Endothelial cell (in vitro differentiated cells): ENCODE data around the gene SLC1A7. TPM values are rescaled to one million over a fixed set of nuclear protein-coding genes. Genes with fewer than 3 reads are reported as not detected.

ENCODE experiments used
- DNase-seq: peaks from one replicate; pipeline ENCODE4 v3.0.0; 2021; ENCODE audit warnings: low spot score
- H3K27ac Mint-ChIP-seq: one replicate; pipeline ENCODE4 v1.8.0; 2021; ENCODE audit warnings: mixed read lengths, inconsistent platforms; ENCODE audit not compliant: unreplicated experiment
- H3K27me3 Mint-ChIP-seq: one replicate; pipeline ENCODE4 v1.8.0; 2021; ENCODE audit warnings: mild to moderate bottlenecking, moderate library complexity, mixed read lengths, inconsistent platforms; ENCODE audit not compliant: unreplicated experiment
- H3K36me3 Mint-ChIP-seq: one replicate; pipeline ENCODE4 v1.8.0; 2021; ENCODE audit warnings: mild to moderate bottlenecking, low read depth, mixed read lengths, inconsistent platforms; ENCODE audit not compliant: unreplicated experiment
- H3K4me1 Mint-ChIP-seq: one replicate; pipeline ENCODE4 v1.8.0; 2021; ENCODE audit warnings: mild to moderate bottlenecking, mixed read lengths, inconsistent platforms; ENCODE audit not compliant: unreplicated experiment
- H3K4me3 Mint-ChIP-seq: one replicate; pipeline ENCODE4 v1.8.0; 2021; ENCODE audit warnings: mild to moderate bottlenecking, mixed read lengths, inconsistent platforms; ENCODE audit not compliant: unreplicated experiment
- H3K9me3 Mint-ChIP-seq: one replicate; pipeline ENCODE4 v1.8.0; 2021; ENCODE audit warnings: mixed read lengths, inconsistent platforms; ENCODE audit not compliant: unreplicated experiment
- total RNA-seq: library from RNA; stranded (reverse); fragmentation: NEBNext Ultra II Directional; extraction: Animal tissue kit (Norgen Biotek cat#: 25700); gene quantifications from one replicate; pipeline ENCODE4 v1.2.1, GENCODE V29; 2021; ENCODE audit not compliant: unreplicated experiment
- TF ChIP-seq, protein P1 (sequence below): fragments of 200-600 bp; sonication (generic); IDR thresholded peaks from one replicate; pipeline ENCODE4 v1.5.0; 2021; ENCODE audit warnings: antibody characterized with exemption; ENCODE audit not compliant: unreplicated experiment

Gene SLC1A7
- total RNA-seq, 1 donor from 2014 or later: not detected

DNA sequence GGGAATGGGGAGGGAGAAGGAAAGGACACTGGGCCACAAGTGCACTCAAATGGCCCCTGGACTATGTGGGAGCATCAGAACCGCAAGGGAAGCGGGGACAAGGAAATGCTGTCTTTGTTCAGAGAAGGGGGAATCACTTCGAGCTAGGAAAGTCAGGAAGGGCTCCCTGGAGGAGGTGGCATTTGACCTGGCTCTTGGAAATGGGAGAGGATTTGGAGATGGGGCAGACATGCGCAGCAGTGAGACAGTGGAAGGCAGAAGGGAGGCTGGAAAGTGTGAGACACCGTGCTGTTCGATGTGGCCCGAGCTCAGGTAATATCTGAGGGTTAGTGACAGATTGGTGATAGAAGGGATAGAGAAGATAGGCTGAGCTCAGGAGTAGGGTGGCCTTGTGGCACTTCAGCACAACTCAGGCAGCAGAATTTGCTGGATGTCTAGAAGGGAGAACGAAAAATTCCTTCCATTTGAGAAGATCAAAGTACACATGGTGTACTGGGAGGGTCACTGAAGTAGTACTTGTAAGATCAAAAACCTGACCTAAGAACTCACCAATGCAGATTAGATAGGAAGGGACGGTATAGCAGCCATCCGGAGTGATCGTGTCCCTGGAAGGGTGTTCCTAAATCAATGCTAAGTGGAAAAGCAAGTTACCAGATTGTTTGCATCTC is 25.4 kb downstream of the SLC1A7 start:
- Mint-ChIP-seq H3K4me3 (no peak overlapping the region), H3K27me3 (peaks cover 16% of the 10 kb centered on the region), H3K36me3 (no peaks in the 10 kb centered on the region), H3K4me1 (peaks cover 8% of the 10 kb centered on the region), H3K9me3 (no peaks in the 10 kb centered on the region), H3K27ac (no peak overlapping the region)
- DNase-seq: no peak
- TF ChIP-seq, protein P1, sequence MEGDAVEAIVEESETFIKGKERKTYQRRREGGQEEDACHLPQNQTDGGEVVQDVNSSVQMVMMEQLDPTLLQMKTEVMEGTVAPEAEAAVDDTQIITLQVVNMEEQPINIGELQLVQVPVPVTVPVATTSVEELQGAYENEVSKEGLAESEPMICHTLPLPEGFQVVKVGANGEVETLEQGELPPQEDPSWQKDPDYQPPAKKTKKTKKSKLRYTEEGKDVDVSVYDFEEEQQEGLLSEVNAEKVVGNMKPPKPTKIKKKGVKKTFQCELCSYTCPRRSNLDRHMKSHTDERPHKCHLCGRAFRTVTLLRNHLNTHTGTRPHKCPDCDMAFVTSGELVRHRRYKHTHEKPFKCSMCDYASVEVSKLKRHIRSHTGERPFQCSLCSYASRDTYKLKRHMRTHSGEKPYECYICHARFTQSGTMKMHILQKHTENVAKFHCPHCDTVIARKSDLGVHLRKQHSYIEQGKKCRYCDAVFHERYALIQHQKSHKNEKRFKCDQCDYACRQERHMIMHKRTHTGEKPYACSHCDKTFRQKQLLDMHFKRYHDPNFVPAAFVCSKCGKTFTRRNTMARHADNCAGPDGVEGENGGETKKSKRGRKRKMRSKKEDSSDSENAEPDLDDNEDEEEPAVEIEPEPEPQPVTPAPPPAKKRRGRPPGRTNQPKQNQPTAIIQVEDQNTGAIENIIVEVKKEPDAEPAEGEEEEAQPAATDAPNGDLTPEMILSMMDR: no peak

DNA sequence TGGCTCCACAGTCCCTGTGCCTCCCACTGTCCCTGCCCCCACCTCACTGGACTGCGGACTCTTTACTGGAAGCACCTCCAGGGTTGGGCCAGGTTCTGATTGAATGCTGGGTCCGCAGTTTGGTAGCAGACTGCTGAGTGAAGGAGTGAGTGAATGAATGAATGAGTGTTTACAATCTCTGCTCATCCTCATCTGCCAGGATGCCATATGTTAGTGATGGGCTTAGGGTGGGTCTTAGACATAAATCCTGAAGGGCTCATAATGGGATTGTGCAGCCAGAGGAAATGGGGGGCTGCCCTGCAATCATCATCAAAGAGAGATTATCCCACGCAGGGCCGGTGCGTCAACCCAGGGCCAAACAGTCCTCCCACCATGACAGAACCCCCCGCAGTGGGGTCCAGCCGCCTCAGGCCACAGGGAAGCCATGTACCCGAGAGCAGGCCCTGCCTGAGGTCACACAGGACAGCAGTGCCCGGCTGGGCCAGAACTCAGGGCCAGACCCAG is 26.1 kb downstream of the SLC1A7 start:
- H3K27ac Mint-ChIP-seq: no peak overlapping the region
- H3K4me3 Mint-ChIP-seq: no peak overlapping the region
- TF ChIP-seq, protein P1: no peak
- peaks cover 13% of the 10 kb centered on the region for H3K27me3 Mint-ChIP-seq
- H3K36me3 Mint-ChIP-seq: no peaks in the 10 kb centered on the region
- DNase-seq: no peak
- H3K9me3 Mint-ChIP-seq: no peaks in the 10 kb centered on the region
- peaks cover 11% of the 10 kb centered on the region for H3K4me1 Mint-ChIP-seq

DNA sequence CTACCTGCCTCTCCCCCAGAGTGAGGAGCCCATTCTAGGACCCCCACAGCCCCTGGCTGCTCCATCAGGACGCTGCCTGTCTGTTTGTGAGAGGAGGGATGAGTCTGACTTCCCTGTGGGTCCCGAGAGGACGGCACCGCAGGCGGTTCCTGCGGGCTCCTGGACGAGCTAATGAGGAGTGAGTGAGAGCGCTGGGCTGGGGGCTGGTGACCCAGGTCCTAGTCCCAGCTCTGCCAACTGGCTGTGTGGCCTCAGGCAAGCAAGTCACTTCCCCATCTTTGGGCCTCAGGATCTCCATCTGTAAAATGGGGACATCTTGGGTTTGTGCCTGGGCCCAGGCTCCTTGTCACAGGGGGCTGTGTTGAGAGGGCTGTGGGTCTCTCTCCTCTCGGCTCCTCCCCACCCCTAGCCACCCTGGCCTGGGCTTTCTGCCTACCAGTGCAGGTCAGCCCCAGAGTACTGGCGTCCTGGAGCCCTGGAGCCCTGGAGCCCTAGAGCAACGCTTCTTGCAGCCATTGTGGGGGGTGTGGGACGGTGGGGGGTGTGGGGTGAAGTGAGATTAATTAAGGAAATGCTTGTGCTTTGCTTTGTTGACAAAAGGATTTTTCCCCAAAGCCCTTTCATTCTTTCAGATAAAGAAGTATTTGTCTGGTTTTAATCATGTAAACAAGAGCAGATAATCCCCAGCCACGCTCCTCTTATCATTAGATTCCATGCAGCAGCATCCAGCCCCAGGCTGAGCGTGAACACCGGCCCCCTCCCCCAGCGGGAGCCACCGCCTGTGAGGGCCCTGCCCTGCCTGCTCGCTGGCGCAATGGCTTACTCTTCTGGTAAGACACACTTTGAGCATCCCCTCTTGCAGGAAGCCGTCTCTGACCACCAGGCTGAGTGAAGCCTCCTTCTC is 26.8 kb downstream of the SLC1A7 start:
- Mint-ChIP-seq H3K4me3 (no peak overlapping the region), H3K9me3 (no peaks in the 10 kb centered on the region), H3K4me1 (peaks cover 18% of the 10 kb centered on the region), H3K27ac (no peak overlapping the region), H3K36me3 (no peaks in the 10 kb centered on the region), H3K27me3 (peaks cover 12% of the 10 kb centered on the region)
- DNase-seq: no peak
- TF ChIP-seq, protein P1: no peak

DNA sequence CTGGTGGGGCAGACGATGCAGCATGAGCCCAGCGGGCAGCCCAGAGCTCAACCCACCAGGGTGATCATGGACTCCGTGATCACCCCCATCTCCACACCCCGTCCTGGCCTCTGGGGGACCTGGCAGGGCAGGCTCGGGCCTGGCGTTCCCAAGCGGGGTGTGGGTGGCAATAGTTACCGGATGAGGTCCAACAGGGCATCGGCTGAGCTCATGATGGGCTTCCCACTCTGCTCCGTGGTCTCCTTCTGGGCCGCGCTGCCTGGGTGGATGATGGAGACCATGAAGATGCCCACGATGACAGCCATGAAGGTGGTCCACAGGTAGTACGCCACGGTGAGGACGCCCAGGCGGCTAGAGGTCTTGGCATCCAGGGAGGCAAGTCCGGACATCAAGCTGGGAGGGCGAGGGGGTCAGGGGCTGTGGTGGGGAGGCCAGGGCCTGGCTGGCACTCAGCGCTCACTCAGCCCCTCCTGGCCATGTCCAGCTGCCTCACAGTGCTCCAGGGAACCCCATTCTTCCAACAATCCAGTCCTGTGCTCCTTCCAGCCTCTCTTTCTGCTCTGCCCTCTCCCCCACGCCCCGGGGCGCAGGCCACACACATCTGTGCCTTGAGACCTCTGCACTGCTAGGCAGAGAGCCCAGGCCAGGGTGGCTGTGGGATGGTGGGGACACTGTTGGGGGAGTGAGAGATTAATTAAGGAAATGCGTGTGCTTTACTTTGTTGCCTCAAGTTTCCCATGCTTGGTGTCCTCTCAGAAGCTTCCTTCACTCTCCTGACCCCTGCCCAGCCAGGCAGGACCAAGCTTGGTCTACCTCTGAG is 27.6 kb downstream of the SLC1A7 start:
- Mint-ChIP-seq H3K27ac (no peak overlapping the region), H3K9me3 (no peaks in the 10 kb centered on the region), H3K4me3 (no peak overlapping the region), H3K4me1 (peaks cover 19% of the 10 kb centered on the region), H3K27me3 (peaks cover 12% of the 10 kb centered on the region), H3K36me3 (no peaks in the 10 kb centered on the region)
- TF ChIP-seq, protein P1: no peak
- no peak for DNase-seq
